Erythroblast (primary cell): ENCODE data around the gene SIPA1L3.
"Not testable (repeated sequence)": the region's sequence is repeated elsewhere in the genome, so short reads cannot be mapped to it uniquely, and the experiment has no call there.

ENCODE experiments used
- DNase-seq, 2 experiments: peaks; one replicate each; lab custom pipeline; 2025; lab: John Stamatoyannopoulos, UW
- GATA1 ChIP-seq: IDR thresholded peaks from 2 replicates; pipeline ENCODE4 v1.6.1; 2011; ENCODE audit warnings: low read depth, mild to moderate bottlenecking, control low read depth, low read length, moderate library complexity
- POLR2A ChIP-seq: IDR thresholded peaks from 2 replicates; pipeline ENCODE4 v1.6.1; 2011; ENCODE audit warnings: mild to moderate bottlenecking, low read length

SIPA1L3 gene

GRCh38 chr19:38221421-38221820, 314.4 kb downstream of the SIPA1L3 start:
- DNase-seq: no peak
- no peak for TF ChIP-seq GATA1
- no peak for TF ChIP-seq POLR2A

GRCh38 chr19:38221919-38222830, 315.2 kb downstream of the SIPA1L3 start:
- no peak for TF ChIP-seq POLR2A
- TF ChIP-seq GATA1: no peak
- no peak for DNase-seq

GRCh38 chr19:38223119-38223523, 316.1 kb downstream of the SIPA1L3 start:
- DNase-seq: no peak
- TF ChIP-seq POLR2A (no peak), GATA1 (no peak)

- no peak for DNase-seq
- TF ChIP-seq GATA1: no peak
- no peak for TF ChIP-seq POLR2A
These were observed 316.6 kb downstream of the SIPA1L3 start for GRCh38 chr19:38223617-38224013.

- TF ChIP-seq POLR2A (no peak), GATA1 (no peak)
- peak; percentile 57 to 69 for DNase-seq
These were observed 317.2 kb downstream of the SIPA1L3 start, which contains the start of gene DPF1 for GRCh38 chr19:38224014-38224862. TSS of gene DPF1 (minus strand) at chr19:38224222. CDS start at chr19:38224142, 80 bp downstream.

GRCh38 chr19:38224863-38225218, 317.8 kb downstream of the SIPA1L3 start:
- DNase-seq: not testable (repeated sequence)

- DNase-seq: no peak
- TF ChIP-seq GATA1 (no peak), POLR2A (no peak)
These were observed 320.4 kb downstream of the SIPA1L3 start for GRCh38 chr19:38227287-38228004.

- TF ChIP-seq GATA1 (no peak), POLR2A (no peak)
- no peak for DNase-seq
These were observed 321.0 kb downstream of the SIPA1L3 start for GRCh38 chr19:38228005-38228377.

- TF ChIP-seq POLR2A (no peak), GATA1 (no peak)
- no peak for DNase-seq
These were observed 321.8 kb downstream of the SIPA1L3 start for GRCh38 chr19:38228491-38229439.

- DNase-seq: peak in 1 of 2 experiments; percentile 70
- TF ChIP-seq GATA1: no peak
- no peak for TF ChIP-seq POLR2A
These were observed 322.6 kb downstream of the SIPA1L3 start for GRCh38 chr19:38229585-38230073.

- not testable (repeated sequence) for DNase-seq
These were observed 323.6 kb downstream of the SIPA1L3 start for GRCh38 chr19:38230506-38231133.

- no peak for DNase-seq
- no peak for TF ChIP-seq POLR2A
- TF ChIP-seq GATA1: no peak
These were observed 324.9 kb downstream of the SIPA1L3 start for GRCh38 chr19:38231918-38232317.
